Activated CD4-positive, alpha-beta memory T cell treated with anti-CD3 and anti-CD28 coated beads for 36 hours (primary cell): ENCODE measurements around the gene MISP. TPM values are rescaled to one million over a fixed set of nuclear protein-coding genes. Genes with fewer than 3 reads are reported as not detected.
"Not testable (repeated sequence)": the region's sequence is repeated elsewhere in the genome, so short reads cannot be mapped to it uniquely, and the experiment has no call there.

ENCODE experiments used
- CTCF ChIA-PET: fragments of 350-600 bp; sonication (Branson Sonifier 250); formaldehyde crosslinking; loops from one replicate; lab custom pipeline; 2021; ENCODE audit warnings: antibody characterized with exemption, inconsistent platforms; lab: Charles Lee
- POLR2A ChIA-PET: fragments of 350-600 bp; sonication (Branson Sonifier 250); formaldehyde crosslinking; loops from one replicate; lab custom pipeline; 2021; ENCODE audit warnings: antibody characterized with exemption; lab: Charles Lee
- DNase-seq: peaks from one replicate; pipeline ENCODE4 v3.0.0-alpha.2; 2020
- H3K27ac Mint-ChIP-seq: one replicate; pipeline ENCODE4 v1.8.0; 2021; ENCODE audit warnings: mixed read lengths
- H3K27me3 Mint-ChIP-seq: one replicate; pipeline ENCODE4 v1.8.0; 2021; ENCODE audit warnings: mixed read lengths
- H3K36me3 Mint-ChIP-seq: one replicate; pipeline ENCODE4 v1.8.0; 2021; ENCODE audit warnings: mixed read lengths
- H3K4me1 Mint-ChIP-seq: one replicate; pipeline ENCODE4 v1.8.0; 2021; ENCODE audit warnings: low read depth, mixed read lengths
- H3K4me3 Mint-ChIP-seq: one replicate; pipeline ENCODE4 v1.8.0; 2021; ENCODE audit warnings: mild to moderate bottlenecking, mixed read lengths
- H3K9me3 Mint-ChIP-seq: one replicate; pipeline ENCODE4 v1.8.0; 2021; ENCODE audit warnings: mixed read lengths
- intact Hi-C: fragments of 100-400 bp; cut with micrococcal nuclease; formaldehyde crosslinking; loops from one replicate; pipeline ENCODE4 v1.15.1; 2023
- total RNA-seq, 2 experiments: library from RNA; stranded (reverse); gene quantifications; one replicate each; pipeline ENCODE4 v1.2.3, GENCODE V29; 2021

The MISP gene
- total RNA-seq, 2 experiments from 2014 or later: not detected

- Mint-ChIP-seq H3K4me1 (peaks cover 4% of the 10 kb centered on the region), H3K4me3 (no peak overlapping the region), H3K27me3 (peaks cover 5% of the 10 kb centered on the region), H3K36me3 (no peaks in the 10 kb centered on the region), H3K27ac (no peak overlapping the region), H3K9me3 (no peaks in the 10 kb centered on the region)
- intact Hi-C loops: loop anchor here (5.0 kb wide), 1 partner anchor 143 kb away; the partner anchor contains the start of gene HCN2
- ChIA-PET CTCF (interaction anchor here (0.6 kb wide), 1 partner anchor 41 kb away, joined by 3 read pairs; no protein-coding TSS in a partner anchor), POLR2A (no interaction called here)
- no peak for DNase-seq
These were observed 20.8 kb upstream of the MISP start for GRCh38 chr19:729965-730668.

- Mint-ChIP-seq H3K27ac (no peak overlapping the region), H3K9me3 (no peaks in the 10 kb centered on the region), H3K36me3 (no peaks in the 10 kb centered on the region), H3K27me3 (peaks cover 2% of the 10 kb centered on the region), H3K4me1 (peaks cover 4% of the 10 kb centered on the region), H3K4me3 (no peak overlapping the region)
- intact Hi-C loops: loop anchor here (5.0 kb wide), 1 partner anchor 144 kb away; the partner anchor contains the start of gene HCN2
- POLR2A ChIA-PET: no interaction called here
- CTCF ChIA-PET: interaction anchor here (1.9 kb wide), 1 partner anchor 68 kb away, joined by 5 read pairs; the partner anchor contains the start of gene RNF126
- no peak for DNase-seq
These were observed 19.9 kb upstream of the MISP start for GRCh38 chr19:731000-731399.

DNA sequence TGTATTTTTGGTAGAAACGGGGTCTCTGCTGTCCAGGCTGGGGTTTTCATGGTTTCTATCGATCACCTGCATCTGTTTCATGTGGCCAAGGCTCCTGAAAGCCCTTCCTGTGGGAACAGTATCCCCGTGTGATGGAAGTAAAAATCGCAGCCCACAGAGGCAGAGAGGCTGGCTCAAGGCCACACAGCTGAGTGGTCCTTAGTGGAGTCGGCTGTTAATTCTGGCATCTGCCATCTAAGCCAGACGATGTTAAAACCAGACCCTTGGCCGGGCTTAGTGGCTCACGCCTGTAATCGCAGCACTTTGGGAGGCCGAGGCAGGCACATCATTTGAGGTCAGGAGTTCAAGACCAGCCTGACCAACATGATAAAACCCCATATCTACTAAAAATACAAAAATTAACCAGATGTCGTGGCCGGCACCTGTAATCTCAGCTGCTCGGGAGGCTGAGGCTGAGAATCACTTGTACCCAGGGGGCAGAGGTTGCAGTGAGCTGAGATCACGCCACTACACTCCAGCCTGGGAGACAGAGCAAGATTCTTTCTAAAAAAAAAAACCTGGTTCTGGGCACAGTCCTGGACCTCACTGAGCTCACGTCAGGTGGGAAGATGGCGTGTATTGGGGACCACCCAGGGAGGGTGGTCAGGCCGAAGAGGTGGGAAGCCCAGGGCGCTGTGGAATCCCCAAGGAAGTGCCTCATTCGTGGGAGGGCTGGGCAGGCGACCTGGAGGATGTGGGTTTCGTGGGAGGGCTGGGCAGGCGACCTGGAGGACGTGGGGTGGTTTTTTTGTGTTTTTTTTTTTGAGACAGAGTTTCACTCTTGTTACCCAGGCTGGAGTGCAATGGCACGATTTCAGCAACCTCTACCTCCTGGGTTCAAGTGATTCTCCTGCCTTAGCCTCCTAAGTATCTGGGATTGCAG lies 18.5 kb upstream of the MISP start:
- no peaks in the 10 kb centered on the region for H3K9me3 Mint-ChIP-seq
- peaks cover 4% of the 10 kb centered on the region for H3K27me3 Mint-ChIP-seq
- H3K4me1 Mint-ChIP-seq: peaks cover 4% of the 10 kb centered on the region
- ChIA-PET CTCF (interaction anchor here (1.3 to 1.9 kb wide), 2 partner anchors 69 to 148 kb away, joined by 5 read pairs; partner anchors contain the start of gene RNF126), POLR2A (no interaction called here)
- no peak overlapping the region for H3K27ac Mint-ChIP-seq
- H3K36me3 Mint-ChIP-seq: no peaks in the 10 kb centered on the region
- no peak for DNase-seq
- no peak overlapping the region for H3K4me3 Mint-ChIP-seq
- intact Hi-C loops: loop anchor here (5.0 kb wide), 1 partner anchor 145 kb away; the partner anchor contains the start of gene HCN2

DNA sequence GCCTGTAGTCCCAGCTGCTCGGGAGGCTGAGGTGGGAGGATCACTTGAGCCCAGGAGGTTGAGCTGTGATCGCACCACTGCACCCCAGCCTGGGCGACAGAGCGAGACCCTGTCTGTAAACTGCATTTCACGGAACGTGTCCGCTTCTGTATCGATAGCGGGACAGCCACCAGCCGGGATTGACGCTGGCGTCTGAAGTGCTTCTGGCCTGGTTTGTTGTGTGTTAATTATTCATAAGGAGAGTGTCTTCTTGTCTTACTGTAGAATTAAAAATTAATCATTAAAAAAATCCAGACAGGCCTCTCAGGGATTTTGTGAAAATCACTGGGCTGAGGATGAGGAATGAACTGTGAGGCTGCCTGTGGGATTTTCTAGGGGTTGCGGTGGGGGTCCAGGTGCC lies 16.2 kb upstream of the MISP start:
- ChIA-PET CTCF (interaction anchor here (0.6 to 1.9 kb wide), 14 partner anchors 12 to 154 kb away, joined by 3 to 19 read pairs (median 4); partner anchors contain the start of genes PTBP1 and RNF126), POLR2A (interaction anchor here (1.0 kb wide), 1 partner anchor 71 kb away, joined by 4 read pairs; the partner anchor contains the start of gene RNF126)
- peaks cover 7% of the 10 kb centered on the region for H3K27me3 Mint-ChIP-seq
- no peak overlapping the region for H3K4me3 Mint-ChIP-seq
- DNase-seq: no peak
- no peak overlapping the region for H3K27ac Mint-ChIP-seq
- no peaks in the 10 kb centered on the region for H3K9me3 Mint-ChIP-seq
- intact Hi-C loops: loop anchor here (1.0 to 5.0 kb wide), 2 partner anchors 69 to 147 kb away; partner anchors contain the start of gene HCN2
- H3K36me3 Mint-ChIP-seq: no peaks in the 10 kb centered on the region
- H3K4me1 Mint-ChIP-seq: peaks cover 4% of the 10 kb centered on the region

GRCh38 chr19:736125-736524 lies 14.8 kb upstream of the MISP start:
- Mint-ChIP-seq H3K4me1 (peaks cover 4% of the 10 kb centered on the region), H3K9me3 (no peaks in the 10 kb centered on the region), H3K27me3 (peaks cover 7% of the 10 kb centered on the region), H3K36me3 (no peaks in the 10 kb centered on the region), H3K27ac (no peak overlapping the region), H3K4me3 (no peak overlapping the region)
- ChIA-PET POLR2A (no interaction called here), CTCF (no interaction called here)
- intact Hi-C loops: no loop called here
- no peak for DNase-seq

- ChIA-PET POLR2A (no interaction called here), CTCF (interaction anchor here (0.7 kb wide), 1 partner anchor 30 kb away, joined by 3 read pairs; no protein-coding TSS in a partner anchor)
- intact Hi-C loops: no loop called here
- Mint-ChIP-seq H3K4me3 (no peak overlapping the region), H3K4me1 (peaks cover 4% of the 10 kb centered on the region), H3K27ac (no peak overlapping the region), H3K9me3 (no peaks in the 10 kb centered on the region), H3K36me3 (no peaks in the 10 kb centered on the region), H3K27me3 (peaks cover 7% of the 10 kb centered on the region)
- peak; percentile 65 for DNase-seq
These were observed 13.3 kb upstream of the MISP start for GRCh38 chr19:737591-738093.

DNA sequence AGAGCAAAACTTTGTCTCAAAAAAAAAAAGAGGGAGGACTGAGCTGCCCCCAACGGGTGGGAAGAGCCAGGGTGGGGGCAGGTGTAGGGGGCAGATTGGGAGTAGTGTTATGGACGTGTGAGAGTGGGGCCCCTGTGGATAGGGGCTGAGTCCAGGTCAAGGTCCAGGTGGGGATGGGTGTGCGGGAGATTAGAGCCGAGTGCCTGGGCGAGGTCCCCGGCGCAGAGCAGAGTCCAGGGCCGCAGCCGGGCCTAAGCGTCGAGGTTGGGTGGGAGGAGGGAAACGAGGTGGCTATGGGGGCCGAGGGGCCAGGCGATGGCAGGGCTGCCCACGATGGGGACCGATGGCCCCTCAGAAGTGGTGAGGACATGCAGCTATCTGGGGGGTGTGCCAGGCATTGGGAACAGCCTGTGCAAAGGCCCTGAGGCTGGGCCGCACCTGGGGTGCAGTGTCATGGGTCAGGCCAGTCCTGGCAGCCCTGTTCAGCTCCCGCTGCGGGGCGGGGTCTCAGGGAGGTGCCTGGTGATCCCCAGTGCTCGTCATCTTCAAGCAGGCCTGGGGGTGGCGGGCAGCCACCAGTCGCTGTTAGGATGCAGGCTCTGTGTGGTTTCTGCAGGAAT lies 12.3 kb upstream of the MISP start:
- Mint-ChIP-seq H3K27me3 (peaks cover 7% of the 10 kb centered on the region), H3K27ac (no peak overlapping the region), H3K36me3 (no peaks in the 10 kb centered on the region), H3K4me3 (no peak overlapping the region), H3K9me3 (peaks cover 1% of the 10 kb centered on the region), H3K4me1 (peaks cover 4% of the 10 kb centered on the region)
- CTCF ChIA-PET: no interaction called here
- POLR2A ChIA-PET: no interaction called here
- no peak for DNase-seq
- intact Hi-C loops: no loop called here

GRCh38 chr19:739998-740715 lies 10.8 kb upstream of the MISP start:
- Mint-ChIP-seq H3K27me3 (peaks cover 5% of the 10 kb centered on the region), H3K36me3 (no peaks in the 10 kb centered on the region), H3K27ac (peak overlapping the region; percentile 23), H3K4me3 (no peak overlapping the region), H3K4me1 (no peaks in the 10 kb centered on the region), H3K9me3 (peaks cover 6% of the 10 kb centered on the region)
- ChIA-PET POLR2A (no interaction called here), CTCF (no interaction called here)
- intact Hi-C loops: no loop called here
- DNase-seq: no peak

GRCh38 chr19:740816-741505 lies 10.0 kb upstream of the MISP start:
- H3K4me1 Mint-ChIP-seq, H3K4me3 Mint-ChIP-seq, DNase-seq, H3K27me3 Mint-ChIP-seq, H3K27ac Mint-ChIP-seq, intact Hi-C loops, H3K9me3 Mint-ChIP-seq, H3K36me3 Mint-ChIP-seq: not testable (repeated sequence)
- ChIA-PET CTCF (interaction anchor here (1.3 kb wide), 1 partner anchor 77 kb away, joined by 4 read pairs; the partner anchor contains the start of gene RNF126), POLR2A (interaction anchor here (1.0 to 1.1 kb wide), 2 partner anchors 78 to 91 kb away, joined by 3 read pairs; partner anchors contain the start of gene RNF126)

- H3K4me1 Mint-ChIP-seq: no peaks in the 10 kb centered on the region
- H3K27ac Mint-ChIP-seq: no peak overlapping the region
- no peaks in the 10 kb centered on the region for H3K36me3 Mint-ChIP-seq
- no peak overlapping the region for H3K4me3 Mint-ChIP-seq
- intact Hi-C loops: no loop called here
- peaks cover 5% of the 10 kb centered on the region for H3K27me3 Mint-ChIP-seq
- ChIA-PET CTCF (interaction anchor here (1.3 kb wide), 1 partner anchor 78 kb away, joined by 4 read pairs; the partner anchor contains the start of gene RNF126), POLR2A (interaction anchor here (1.0 to 1.1 kb wide), 2 partner anchors 78 to 91 kb away, joined by 3 read pairs; partner anchors contain the start of gene RNF126)
- H3K9me3 Mint-ChIP-seq: peaks cover 10% of the 10 kb centered on the region
- DNase-seq: peak; percentile 20
These were observed 9.3 kb upstream of the MISP start for GRCh38 chr19:741506-742131.
